Measurements from ENCODE around the gene XRN1.

GRCh38 chr3:142429582-142429981 is 18.3 kb downstream of the XRN1 start:
- TF ChIP-seq, protein P1, sequence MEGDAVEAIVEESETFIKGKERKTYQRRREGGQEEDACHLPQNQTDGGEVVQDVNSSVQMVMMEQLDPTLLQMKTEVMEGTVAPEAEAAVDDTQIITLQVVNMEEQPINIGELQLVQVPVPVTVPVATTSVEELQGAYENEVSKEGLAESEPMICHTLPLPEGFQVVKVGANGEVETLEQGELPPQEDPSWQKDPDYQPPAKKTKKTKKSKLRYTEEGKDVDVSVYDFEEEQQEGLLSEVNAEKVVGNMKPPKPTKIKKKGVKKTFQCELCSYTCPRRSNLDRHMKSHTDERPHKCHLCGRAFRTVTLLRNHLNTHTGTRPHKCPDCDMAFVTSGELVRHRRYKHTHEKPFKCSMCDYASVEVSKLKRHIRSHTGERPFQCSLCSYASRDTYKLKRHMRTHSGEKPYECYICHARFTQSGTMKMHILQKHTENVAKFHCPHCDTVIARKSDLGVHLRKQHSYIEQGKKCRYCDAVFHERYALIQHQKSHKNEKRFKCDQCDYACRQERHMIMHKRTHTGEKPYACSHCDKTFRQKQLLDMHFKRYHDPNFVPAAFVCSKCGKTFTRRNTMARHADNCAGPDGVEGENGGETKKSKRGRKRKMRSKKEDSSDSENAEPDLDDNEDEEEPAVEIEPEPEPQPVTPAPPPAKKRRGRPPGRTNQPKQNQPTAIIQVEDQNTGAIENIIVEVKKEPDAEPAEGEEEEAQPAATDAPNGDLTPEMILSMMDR (IDR thresholded peaks at IDR 0.05), result no peak
- no peak for TF ChIP-seq POLR2A (IDR thresholded peaks at IDR 0.05)
